Lung (tissue), 12 donors: ENCODE results near the gene CD4. TPM values are rescaled to one million over a fixed set of nuclear protein-coding genes. Genes with fewer than 3 reads are reported as not detected.
A peak's percentile ranks its signal among the peaks of the same experiment; 100 is the strongest.

Experiments used
- ATAC-seq: fragments of 200-7000 bp; cut with Tn5 transposase; one replicate; pipeline ENCODE4 v1.9.1; 2020; ENCODE audit warnings: moderate number of reproducible peaks; ENCODE audit not compliant: insufficient read depth, low FRiP score
- DNase-seq, 3 donors: peaks; one replicate each; pipeline ENCODE4 v3.0.0-alpha.2; 2013 to 2017
- H3K27ac ChIP-seq, 2 donors: one replicate each; pipeline ENCODE4 v1.5.1; 2013; ENCODE audit warnings: mild to moderate bottlenecking in 2 of 2, moderate library complexity in 2 of 2, control low read depth in 1 of 2, inconsistent platforms in 1 of 2, low read depth in 1 of 2, low read length in 1 of 2
- H3K27me3 ChIP-seq, 3 donors: one replicate each; pipeline ENCODE4 v1.5.1; 2013; ENCODE audit warnings: low read length in 2 of 3; ENCODE audit not compliant: control insufficient read depth in 3 of 3, insufficient read depth in 3 of 3
- H3K36me3 ChIP-seq, 4 donors: one replicate each; pipeline ENCODE4 v1.5.1; 2013; ENCODE audit warnings: low read length in 4 of 4, mild to moderate bottlenecking in 1 of 4, moderate library complexity in 1 of 4; ENCODE audit not compliant: control insufficient read depth in 4 of 4, insufficient read depth in 4 of 4
- H3K4me1 ChIP-seq, 5 donors: one replicate each; pipeline ENCODE4 v1.5.1; 2013; ENCODE audit warnings: low read length in 5 of 5, mild to moderate bottlenecking in 2 of 5, moderate library complexity in 1 of 5; ENCODE audit not compliant: control insufficient read depth in 5 of 5, insufficient read depth in 5 of 5
- H3K4me3 ChIP-seq: one replicate; pipeline ENCODE4 v1.5.1; 2013; ENCODE audit warnings: mild to moderate bottlenecking, control low read depth, moderate library complexity
- H3K9ac ChIP-seq, 2 donors: one replicate each; pipeline ENCODE4 v1.5.1; 2013; ENCODE audit warnings: low read length in 2 of 2, control low read depth in 1 of 2; ENCODE audit not compliant: insufficient read depth in 1 of 2
- H3K9me3 ChIP-seq, 4 donors: one replicate each; pipeline ENCODE4 v1.5.1; 2013; ENCODE audit warnings: low read length in 3 of 4, mild to moderate bottlenecking in 1 of 4, moderate library complexity in 1 of 4; ENCODE audit not compliant: control insufficient read depth in 4 of 4, insufficient read depth in 3 of 4
- CTCF ChIP-seq: IDR thresholded peaks from 2 replicates; pipeline ENCODE4 v1.5.1; 2012; ENCODE audit warnings: mild to moderate bottlenecking; ENCODE audit errors: control extremely low read depth, extremely low read depth
- WGBS, 2 donors: extraction: QIAGEN DNeasy Blood & Tissue Kit; methylation state at CpG; one replicate each; pipeline ENCODE4 v1.1.7; 2013; 5-methylcytosine and 5-hydroxymethylcytosine counted together
- polyA plus RNA-seq, 2 donors: library from polyadenylated mRNA; stranded (reverse); fragments of 200-250 nt; gene quantifications; one replicate each; pipeline ENCODE4 v1.2.1, GENCODE V29; 2013
- total RNA-seq, 2 donors: library from RNA; depleted of rRNA in 1 of 2; stranded (reverse); fragments of >200 nt in 1 of 2; gene quantifications; one replicate each; pipeline ENCODE4 v1.2.1, GENCODE V29; 2014 to 2021
- donor health status: control.
- donor health status: control.
- donor health status: Bipolar disorder and iron deficiency.
- donor health status: healthy.
- donor health status: DM: yes; HTN: yes; CAD: no.

The CD4 gene
- total and polyA plus RNA-seq, 4 donors: 20.6 to 83.7 (median 53.0) TPM

- 0 to 1% methylated on average over 59 to 62 of the region's 62 CpGs for WGBS, 2 donors
- peak within 1 kb of the TSS; percentile 84 to 99 for H3K9ac ChIP-seq
- H3K4me3 ChIP-seq: peak within 1 kb of the TSS; percentile 80
- DNase-seq (peak; percentile 100), ATAC-seq (peak; percentile 95)
- H3K4me1 ChIP-seq: peaks cover 0 to 23% (median 13%) of the 10 kb centered on the region in 5 donors
- H3K9me3 ChIP-seq: no peaks in the 10 kb centered on the region
- H3K27me3 ChIP-seq: no peaks in the 10 kb centered on the region
- H3K36me3 ChIP-seq: peaks cover 6 to 33% (median 27%) of the 10 kb centered on the region in 4 donors
- H3K27ac ChIP-seq: peak within 1 kb of the TSS; percentile 98 to 99
- TF ChIP-seq CTCF: peak; percentile 98
Measured at GRCh38 chr12:6752921-6753771, 36.2 kb upstream of the CD4 start, which contains the start of gene MLF2. MLF2 (minus strand) TSS chr12:6753141; CDS start chr12:6752334, 807 bp downstream.

GRCh38 chr12:6753772-6754356 lies 35.5 kb upstream of the CD4 start:
- DNase-seq (peak in 1 of 3 donors; percentile 40), ATAC-seq (no peak)
- no peak overlapping the region for H3K4me3 ChIP-seq
- H3K9me3 ChIP-seq: no peaks in the 10 kb centered on the region
- peaks cover 2 to 29% (median 23%) of the 10 kb centered on the region in 4 donors for H3K36me3 ChIP-seq
- peak overlapping the region; percentile 13 to 35 for H3K27ac ChIP-seq
- H3K27me3 ChIP-seq: no peaks in the 10 kb centered on the region
- no peak for TF ChIP-seq CTCF
- H3K4me1 ChIP-seq: peaks cover 0 to 29% (median 13%) of the 10 kb centered on the region in 5 donors
- WGBS, 2 donors: 1% methylated on average over 7 of the region's 7 CpGs
- H3K9ac ChIP-seq: peak overlapping the region in 1 of 2 donors; percentile 50

GRCh38 chr12:6754411-6754810 lies 34.9 kb upstream of the CD4 start:
- ATAC-seq (no peak), DNase-seq (peak in 1 of 3 donors; percentile 20)
- WGBS, 2 donors: 95 to 96% methylated on average over 2 of the region's 2 CpGs
- H3K27me3 ChIP-seq: no peaks in the 10 kb centered on the region
- peaks cover 0 to 32% (median 18%) of the 10 kb centered on the region in 5 donors for H3K4me1 ChIP-seq
- H3K36me3 ChIP-seq: peaks cover 0 to 24% (median 18%) of the 10 kb centered on the region in 4 donors
- H3K27ac ChIP-seq: no peak overlapping the region
- H3K9ac ChIP-seq: no peak overlapping the region
- no peaks in the 10 kb centered on the region for H3K9me3 ChIP-seq
- no peak overlapping the region for H3K4me3 ChIP-seq
- TF ChIP-seq CTCF: no peak
